CD14-positive monocyte (primary cell): ENCODE measurements around the gene PLA2G2F. TPM values are rescaled to one million over a fixed set of nuclear protein-coding genes. Genes with fewer than 3 reads are reported as not detected.

ENCODE experiments used
- DNase-seq, 3 donors: peaks; one replicate each; pipeline ENCODE4 v3.0.0-alpha.2; 2011 to 2022
- H2AFZ ChIP-seq: 2 replicates; pipeline ENCODE4 v1.6.0; 2012; ENCODE audit warnings: mild to moderate bottlenecking, low read depth, low read length, inconsistent platforms; ENCODE audit not compliant: insufficient read depth, poor library complexity, severe bottlenecking
- H3K27ac ChIP-seq, 2 donors: 1 replicate in 1 of 2; 2 replicates in 1 of 2; pipeline ENCODE4 v1.5.1; 2012 to 2013; ENCODE audit warnings: low read length in 2 of 2, control low read depth in 1 of 2, inconsistent platforms in 1 of 2, low read depth in 1 of 2, mild to moderate bottlenecking in 1 of 2
- H3K27me3 ChIP-seq, 2 donors: one replicate each; pipeline versions ENCODE4 v1.6.0 to v1.6.1; 2011 to 2013; ENCODE audit warnings: low read length in 2 of 2; ENCODE audit not compliant: control insufficient read depth in 2 of 2, insufficient read depth in 2 of 2
- H3K36me3 ChIP-seq, 2 donors: replicated peaks in 1 of 2; 1 replicate in 1 of 2; 2 replicates in 1 of 2; pipeline versions ENCODE4 v1.5.1 to v1.6.1; 2012 to 2013; ENCODE audit warnings: low read length in 2 of 2, control low read depth in 1 of 2, inconsistent platforms in 1 of 2, mild to moderate bottlenecking in 1 of 2; ENCODE audit not compliant: insufficient read depth in 2 of 2, control insufficient read depth in 1 of 2
- H3K4me1 ChIP-seq, 2 donors: 1 replicate in 1 of 2; 2 replicates in 1 of 2; pipeline versions ENCODE4 v1.5.1 to v1.6.1; 2012 to 2013; ENCODE audit warnings: low read length in 2 of 2, control low read depth in 1 of 2, inconsistent platforms in 1 of 2, mild to moderate bottlenecking in 1 of 2, moderate library complexity in 1 of 2; ENCODE audit not compliant: insufficient read depth in 2 of 2, control insufficient read depth in 1 of 2
- H3K4me2 ChIP-seq: replicated peaks from 2 replicates; pipeline ENCODE3; 2012; ENCODE audit warnings: low read length, moderate library complexity, mild to moderate bottlenecking; ENCODE audit not compliant: poor library complexity, severe bottlenecking; ENCODE audit errors: extremely low read depth
- H3K4me3 ChIP-seq, 3 experiments: fragments of 200-600 bp in 1 of 3; sonication (generic) in 1 of 3; replicated peaks in 1 of 3; 1 replicate in 2 of 3; 2 replicates in 1 of 3; pipeline ENCODE4 v1.5.1; 2011 to 2013; ENCODE audit warnings: low read length in 3 of 3, mild to moderate bottlenecking in 3 of 3, control low read depth in 2 of 3, low read depth in 2 of 3, inconsistent platforms in 1 of 3, moderate library complexity in 1 of 3
- H3K79me2 ChIP-seq: 2 replicates; pipeline ENCODE4 v1.6.0; 2012; ENCODE audit warnings: mild to moderate bottlenecking, control low read depth, inconsistent platforms, low read length, moderate library complexity; ENCODE audit not compliant: insufficient read depth
- H3K9ac ChIP-seq: 2 replicates; pipeline ENCODE4 v1.6.0; 2017; ENCODE audit warnings: low read length, mild to moderate bottlenecking; ENCODE audit not compliant: insufficient read depth, poor library complexity, severe bottlenecking
- H3K9me3 ChIP-seq, 2 donors: replicated peaks in 1 of 2; 1 replicate in 1 of 2; 2 replicates in 1 of 2; pipeline versions ENCODE4 v1.5.1 to v1.6.1; 2012 to 2013; ENCODE audit warnings: low read length in 2 of 2, control low read depth in 1 of 2; ENCODE audit not compliant: control insufficient read depth in 1 of 2, insufficient read depth in 1 of 2
- H4K20me1 ChIP-seq: 2 replicates; pipeline ENCODE4 v1.6.0; 2012; ENCODE audit warnings: mild to moderate bottlenecking, low read length, control low read depth, moderate library complexity; ENCODE audit not compliant: insufficient read depth
- H3K27ac Mint-ChIP-seq, 7 donors: one replicate each; pipeline ENCODE4 v1.8.0; 2020; ENCODE audit warnings: mild to moderate bottlenecking in 7 of 7, mixed read lengths in 7 of 7, moderate library complexity in 6 of 7, inconsistent platforms in 2 of 7
- H3K27me3 Mint-ChIP-seq, 3 donors: one replicate each; pipeline ENCODE4 v1.8.0; 2021 to 2022; ENCODE audit warnings: low read depth in 3 of 3, mild to moderate bottlenecking in 3 of 3, mixed read lengths in 3 of 3, moderate library complexity in 3 of 3, inconsistent platforms in 1 of 3
- H3K36me3 Mint-ChIP-seq, 2 donors: one replicate each; pipeline ENCODE4 v1.8.0; 2020; ENCODE audit warnings: mixed read lengths in 2 of 2, inconsistent platforms in 1 of 2, mild to moderate bottlenecking in 1 of 2
- H3K4me1 Mint-ChIP-seq: one replicate; pipeline ENCODE4 v1.8.0; 2020; ENCODE audit warnings: mild to moderate bottlenecking, mixed read lengths
- H3K4me3 Mint-ChIP-seq, 2 donors: one replicate each; pipeline ENCODE4 v1.8.0; 2020; ENCODE audit warnings: mild to moderate bottlenecking in 2 of 2, mixed read lengths in 2 of 2, moderate library complexity in 1 of 2
- H3K9me3 Mint-ChIP-seq, 7 donors: one replicate each; pipeline ENCODE4 v1.8.0; 2020 to 2022; ENCODE audit warnings: mixed read lengths in 7 of 7, mild to moderate bottlenecking in 6 of 7, moderate library complexity in 6 of 7, inconsistent platforms in 2 of 7
- WGBS: methylation state at CpG from one replicate; pipeline ENCODE4 v1.1.5; 2013; ENCODE audit warnings: missing lambda C conversion rate; ENCODE audit not compliant: insufficient coverage; 5-methylcytosine and 5-hydroxymethylcytosine counted together
- intact Hi-C, 2 donors: fragments of 100-400 bp; cut with micrococcal nuclease; formaldehyde crosslinking; loops; one replicate each; pipeline versions ENCODE4 v1.15.0 to v1.15.1; 2023
- polyA plus RNA-seq, 3 donors: library from polyadenylated mRNA; depleted of rRNA in 1 of 3; unstranded in 2 of 3; stranded (reverse) in 1 of 3; fragments of 300-500 nt in 2 of 3; fragments of >200 nt in 1 of 3; fragmentation: Illumina TruSeq in 2 of 3; gene quantifications; 1 replicate in 2 of 3; 2 replicates in 1 of 3; pipeline ENCODE4 v1.2.3, GENCODE V29; 2012 to 2021
- TF ChIP-seq, protein P1 (sequence below): fragments of 200-600 bp; IDR thresholded peaks from one replicate; pipeline ENCODE4 v1.8.0; 2022; ENCODE audit warnings: antibody characterized with exemption, mild to moderate bottlenecking

The PLA2G2F gene
- polyA plus RNA-seq, 3 donors = not detected

DNA sequence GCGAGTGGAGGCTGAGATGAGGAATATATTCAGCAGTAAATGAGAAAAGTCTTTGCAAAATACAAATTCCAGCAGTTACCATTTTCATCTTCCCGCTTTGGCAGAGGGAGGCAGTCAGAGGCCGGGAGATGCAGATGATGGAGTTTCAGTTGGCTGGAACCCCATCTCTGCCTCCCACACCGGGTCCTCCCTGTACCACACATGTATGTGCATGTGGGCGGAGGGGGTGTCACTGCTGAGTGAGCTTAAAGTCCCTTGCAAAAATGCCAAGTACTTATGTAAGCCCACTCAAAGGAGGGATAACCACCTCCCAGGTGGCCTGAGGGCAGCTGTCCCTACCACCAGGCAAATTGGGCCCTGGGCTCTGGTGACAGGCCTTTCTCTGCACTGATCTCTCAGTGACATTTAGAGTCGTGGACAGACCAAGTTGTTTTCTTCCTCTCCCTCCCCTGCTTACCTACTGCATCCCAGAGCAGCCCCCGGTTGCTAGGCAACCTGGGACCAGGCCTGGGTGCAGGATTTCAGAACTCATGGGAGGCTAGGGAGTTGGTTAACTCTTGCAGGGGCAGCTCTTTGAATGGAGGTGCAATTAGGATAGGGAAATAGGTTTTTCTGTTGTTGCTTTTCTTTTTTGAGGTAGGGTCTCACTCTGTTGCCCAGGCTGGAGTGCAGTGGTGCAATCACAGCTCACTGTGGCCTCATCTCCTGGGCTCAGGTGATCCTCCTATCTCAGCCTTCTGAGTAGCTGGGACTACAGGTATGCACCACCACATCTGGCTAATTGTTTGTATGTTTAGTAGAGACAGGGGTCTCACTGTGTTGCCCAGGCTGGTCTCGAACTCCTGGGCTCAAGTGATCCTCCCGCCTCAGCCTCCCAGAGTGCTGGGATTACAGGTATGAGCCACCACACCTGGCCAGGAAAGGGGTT is 29.7 kb downstream of the PLA2G2F start:
- no peaks in the 10 kb centered on the region for H4K20me1 ChIP-seq
- no peak for DNase-seq
- intact Hi-C loops = no loop called here
- peaks cover 17 to 23% of the 10 kb centered on the region in 2 donors for H3K4me1 ChIP-seq
- H3K9me3 Mint-ChIP-seq = peaks cover 5 to 28% (median 13%) of the 10 kb centered on the region in 7 donors
- no peaks in the 10 kb centered on the region for H3K36me3 ChIP-seq
- H3K9me3 ChIP-seq = peaks cover 9 to 28% of the 10 kb centered on the region in 2 donors
- H3K4me1 Mint-ChIP-seq = peaks cover 12% of the 10 kb centered on the region
- no peak overlapping the region for H3K9ac ChIP-seq
- no peak overlapping the region for H3K27ac ChIP-seq
- H3K4me3 Mint-ChIP-seq = no peak overlapping the region
- H2AFZ ChIP-seq = no peak overlapping the region
- H3K36me3 Mint-ChIP-seq = no peaks in the 10 kb centered on the region
- H3K4me3 ChIP-seq = no peak overlapping the region
- TF ChIP-seq, protein P1, sequence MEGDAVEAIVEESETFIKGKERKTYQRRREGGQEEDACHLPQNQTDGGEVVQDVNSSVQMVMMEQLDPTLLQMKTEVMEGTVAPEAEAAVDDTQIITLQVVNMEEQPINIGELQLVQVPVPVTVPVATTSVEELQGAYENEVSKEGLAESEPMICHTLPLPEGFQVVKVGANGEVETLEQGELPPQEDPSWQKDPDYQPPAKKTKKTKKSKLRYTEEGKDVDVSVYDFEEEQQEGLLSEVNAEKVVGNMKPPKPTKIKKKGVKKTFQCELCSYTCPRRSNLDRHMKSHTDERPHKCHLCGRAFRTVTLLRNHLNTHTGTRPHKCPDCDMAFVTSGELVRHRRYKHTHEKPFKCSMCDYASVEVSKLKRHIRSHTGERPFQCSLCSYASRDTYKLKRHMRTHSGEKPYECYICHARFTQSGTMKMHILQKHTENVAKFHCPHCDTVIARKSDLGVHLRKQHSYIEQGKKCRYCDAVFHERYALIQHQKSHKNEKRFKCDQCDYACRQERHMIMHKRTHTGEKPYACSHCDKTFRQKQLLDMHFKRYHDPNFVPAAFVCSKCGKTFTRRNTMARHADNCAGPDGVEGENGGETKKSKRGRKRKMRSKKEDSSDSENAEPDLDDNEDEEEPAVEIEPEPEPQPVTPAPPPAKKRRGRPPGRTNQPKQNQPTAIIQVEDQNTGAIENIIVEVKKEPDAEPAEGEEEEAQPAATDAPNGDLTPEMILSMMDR = no peak
- WGBS = 60% methylated on average over 1 of the region's 9 CpGs
- H3K27ac Mint-ChIP-seq = no peak overlapping the region
- peaks cover 9 to 13% (median 12%) of the 10 kb centered on the region in 3 donors for H3K27me3 Mint-ChIP-seq
- no peak overlapping the region for H3K4me2 ChIP-seq
- H3K27me3 ChIP-seq = no peaks in the 10 kb centered on the region
- no peaks in the 10 kb centered on the region for H3K79me2 ChIP-seq

DNA sequence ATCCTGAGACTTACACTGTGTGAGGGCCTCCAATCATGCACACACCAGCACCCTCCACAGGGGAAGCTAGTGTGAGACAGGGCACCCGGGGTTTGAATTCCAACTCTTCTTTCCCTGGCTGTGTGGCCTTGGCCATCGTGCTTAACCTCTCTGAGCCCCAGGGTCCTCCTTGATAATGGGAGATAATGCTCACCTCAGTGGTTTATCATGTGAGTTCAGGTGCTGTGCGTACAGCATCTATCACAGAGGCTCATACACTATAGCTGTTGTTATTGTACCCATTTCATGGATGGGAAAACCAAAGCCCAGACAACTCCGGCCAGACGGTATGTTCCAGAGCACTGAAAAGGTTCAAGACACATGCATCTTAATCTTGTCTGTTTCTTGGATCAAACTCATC is 30.8 kb downstream of the PLA2G2F start:
- H3K27ac Mint-ChIP-seq = peak overlapping the region in 1 of 7 donors; percentile 26
- Histone ChIP-seq H3K27me3 (no peaks in the 10 kb centered on the region), H3K4me2 (no peak overlapping the region), H3K9ac (no peak overlapping the region), H2AFZ (no peak overlapping the region), H3K9me3 (peaks cover 3 to 16% of the 10 kb centered on the region in 2 donors), H4K20me1 (no peaks in the 10 kb centered on the region), H3K4me3 (no peak overlapping the region), H3K79me2 (no peaks in the 10 kb centered on the region), H3K4me1 (peaks cover 15 to 27% of the 10 kb centered on the region in 2 donors), H3K36me3 (no peaks in the 10 kb centered on the region), H3K27ac (no peak overlapping the region)
- no peak overlapping the region for H3K4me3 Mint-ChIP-seq
- TF ChIP-seq, protein P1 = no peak
- H3K4me1 Mint-ChIP-seq = peaks cover 21% of the 10 kb centered on the region
- H3K27me3 Mint-ChIP-seq = peaks cover 8 to 13% (median 9%) of the 10 kb centered on the region in 3 donors
- DNase-seq = no peak
- H3K9me3 Mint-ChIP-seq = peaks cover 3 to 20% (median 8%) of the 10 kb centered on the region in 7 donors
- intact Hi-C loops = no loop called here
- 91% methylated on average over 3 of the region's 5 CpGs for WGBS
- H3K36me3 Mint-ChIP-seq = no peaks in the 10 kb centered on the region
